ENCODE data around the gene SLC43A2.

- TF ChIP-seq CTCF (optimal IDR thresholded peaks at IDR 0.05 in 1 of 3, IDR thresholded peaks at IDR 0.05 in 1 of 3, conservative IDR thresholded peaks at IDR 0.05 in 1 of 3; ENCODE audit: extremely low read depth in 1 of 3, insufficient read depth in 2 of 3, low read length in 3 of 3) = no peak
- TF ChIP-seq EZH2 (IDR thresholded peaks at IDR 0.05; ENCODE audit: low read length) = no peak
Observed at GRCh38 chr17:1590747-1591473, 37.7 kb downstream of the SLC43A2 start.
